ENCODE results near the gene MGMT.

Gene MGMT

GRCh38 chr10:129450391-129450790, 16.6 kb upstream of the MGMT start:
- Histone ChIP-seq H3K4me1 (ENCODE audit: insufficient read depth, insufficient read length) (no peaks in the 10 kb centered on the region), H3K9me3 (ENCODE audit: insufficient read depth, low read length) (no peaks in the 10 kb centered on the region), H3K9ac (ENCODE audit: insufficient read length, low read depth) (no peak overlapping the region), H3K4me3 (ENCODE audit: insufficient read length, low read depth) (no peak overlapping the region), H3K36me3 (ENCODE audit: insufficient read depth, insufficient read length, low read length) (no peaks in the 10 kb centered on the region), H3K27me3 (ENCODE audit: insufficient read depth, insufficient read length) (no peaks in the 10 kb centered on the region)
- TF ChIP-seq YY1 (IDR thresholded peaks at IDR 0.05; ENCODE audit: insufficient read depth, insufficient read length) (no peak), ZNF274 (IDR thresholded peaks at IDR 0.05; ENCODE audit: low read depth, low read length) (no peak), SUZ12 (IDR thresholded peaks at IDR 0.05; ENCODE audit: extremely low read depth, insufficient read depth, insufficient read length) (no peak)
- no peak for DNase-seq (ENCODE audit: low read depth, low spot score)

- no peak for TF ChIP-seq YY1 (IDR thresholded peaks at IDR 0.05; ENCODE audit: insufficient read depth, insufficient read length)
- TF ChIP-seq SUZ12 (IDR thresholded peaks at IDR 0.05; ENCODE audit: extremely low read depth, insufficient read depth, insufficient read length): no peak
- no peaks in the 10 kb centered on the region for H3K36me3 ChIP-seq (ENCODE audit: insufficient read depth, insufficient read length, low read length)
- H3K9ac ChIP-seq (ENCODE audit: insufficient read length, low read depth): no peak overlapping the region
- no peaks in the 10 kb centered on the region for H3K9me3 ChIP-seq (ENCODE audit: insufficient read depth, low read length)
- no peak overlapping the region for H3K4me3 ChIP-seq (ENCODE audit: insufficient read length, low read depth)
- no peak for DNase-seq (ENCODE audit: low read depth, low spot score)
- no peaks in the 10 kb centered on the region for H3K27me3 ChIP-seq (ENCODE audit: insufficient read depth, insufficient read length)
- H3K4me1 ChIP-seq (ENCODE audit: insufficient read depth, insufficient read length): no peaks in the 10 kb centered on the region
These were observed 11.4 kb upstream of the MGMT start for GRCh38 chr10:129455625-129456024.

DNA sequence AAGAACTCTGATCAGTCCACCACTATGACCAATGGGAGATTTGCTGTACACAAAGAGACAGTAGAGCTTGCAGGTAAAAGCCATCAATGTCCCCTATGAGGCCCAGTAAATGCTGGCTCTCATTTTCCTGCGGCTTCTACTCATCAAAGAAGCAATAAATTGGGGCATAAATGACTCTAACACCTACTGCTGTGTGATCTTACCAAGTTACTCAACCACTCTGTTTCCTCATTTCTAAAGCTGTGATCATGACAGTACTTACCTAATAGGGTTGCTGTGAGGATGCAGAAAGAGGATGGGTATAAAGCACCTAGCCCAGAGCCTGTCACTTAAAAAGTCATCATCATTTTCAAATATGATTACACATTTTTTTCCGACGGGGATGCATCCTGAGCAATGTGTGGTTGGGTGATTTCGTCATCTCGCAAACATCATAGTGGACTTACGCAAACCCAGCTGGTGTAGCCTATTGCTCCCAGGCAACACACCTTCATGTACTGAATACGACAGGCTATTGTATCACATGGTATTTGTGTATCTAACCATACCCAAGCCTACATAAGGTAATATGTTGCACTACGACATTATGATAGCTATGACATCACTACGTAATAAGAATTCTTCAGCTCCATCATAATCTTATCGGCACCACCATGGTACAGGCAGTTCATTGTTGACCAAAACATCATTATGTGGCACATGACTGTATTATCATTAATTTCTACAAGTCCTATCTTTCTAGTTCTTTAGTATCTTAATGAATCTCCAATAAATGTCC, 7.1 kb upstream of the MGMT start:
- H3K4me1 ChIP-seq (ENCODE audit: insufficient read depth, insufficient read length): no peaks in the 10 kb centered on the region
- H3K9ac ChIP-seq (ENCODE audit: insufficient read length, low read depth): no peak overlapping the region
- H3K36me3 ChIP-seq (ENCODE audit: insufficient read depth, insufficient read length, low read length): no peaks in the 10 kb centered on the region
- DNase-seq (ENCODE audit: low read depth, low spot score): no peak
- H3K27me3 ChIP-seq (ENCODE audit: insufficient read depth, insufficient read length): no peaks in the 10 kb centered on the region
- TF ChIP-seq YY1 (IDR thresholded peaks at IDR 0.05; ENCODE audit: insufficient read depth, insufficient read length): no peak
- no peak for TF ChIP-seq SUZ12 (IDR thresholded peaks at IDR 0.05; ENCODE audit: extremely low read depth, insufficient read depth, insufficient read length)
- TF ChIP-seq ZNF274 (IDR thresholded peaks at IDR 0.05; ENCODE audit: low read depth, low read length): no peak
- no peaks in the 10 kb centered on the region for H3K9me3 ChIP-seq (ENCODE audit: insufficient read depth, low read length)
- no peak overlapping the region for H3K4me3 ChIP-seq (ENCODE audit: insufficient read length, low read depth)

DNA sequence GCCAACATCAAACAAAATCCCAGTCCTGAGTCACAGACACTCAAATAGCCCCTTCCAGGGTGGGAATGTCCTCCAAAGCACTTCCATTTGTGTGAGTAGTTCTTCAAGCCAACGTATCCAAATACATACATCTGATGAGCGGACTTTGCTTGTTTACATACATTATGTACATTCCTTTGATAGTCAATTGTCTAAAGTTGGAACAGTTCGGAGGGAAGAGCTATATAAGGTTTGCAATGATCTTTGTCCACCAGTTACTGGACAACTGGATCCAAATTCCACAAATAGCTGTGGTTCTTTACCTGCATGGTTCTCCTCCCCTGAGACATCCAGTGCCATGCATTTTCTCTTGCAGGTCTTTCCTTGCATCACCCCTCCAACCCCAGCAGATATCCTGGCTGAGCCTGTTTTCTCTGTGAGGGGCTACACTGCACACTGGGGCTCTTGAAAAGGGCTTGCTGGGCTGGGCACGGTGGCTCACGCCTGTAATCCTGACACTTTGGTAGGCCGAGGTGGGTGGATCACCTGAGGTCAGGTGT, 4.7 kb upstream of the MGMT start:
- TF ChIP-seq YY1 (IDR thresholded peaks at IDR 0.05; ENCODE audit: insufficient read depth, insufficient read length) (no peak), SUZ12 (IDR thresholded peaks at IDR 0.05; ENCODE audit: extremely low read depth, insufficient read depth, insufficient read length) (no peak), ZNF274 (IDR thresholded peaks at IDR 0.05; ENCODE audit: low read depth, low read length) (no peak)
- DNase-seq (ENCODE audit: low read depth, low spot score): no peak
- H3K9me3 ChIP-seq (ENCODE audit: insufficient read depth, low read length): no peaks in the 10 kb centered on the region
- no peak overlapping the region for H3K4me3 ChIP-seq (ENCODE audit: insufficient read length, low read depth)
- H3K4me1 ChIP-seq (ENCODE audit: insufficient read depth, insufficient read length): no peaks in the 10 kb centered on the region
- no peaks in the 10 kb centered on the region for H3K27me3 ChIP-seq (ENCODE audit: insufficient read depth, insufficient read length)
- H3K9ac ChIP-seq (ENCODE audit: insufficient read length, low read depth): no peak overlapping the region
- no peaks in the 10 kb centered on the region for H3K36me3 ChIP-seq (ENCODE audit: insufficient read depth, insufficient read length, low read length)

DNA sequence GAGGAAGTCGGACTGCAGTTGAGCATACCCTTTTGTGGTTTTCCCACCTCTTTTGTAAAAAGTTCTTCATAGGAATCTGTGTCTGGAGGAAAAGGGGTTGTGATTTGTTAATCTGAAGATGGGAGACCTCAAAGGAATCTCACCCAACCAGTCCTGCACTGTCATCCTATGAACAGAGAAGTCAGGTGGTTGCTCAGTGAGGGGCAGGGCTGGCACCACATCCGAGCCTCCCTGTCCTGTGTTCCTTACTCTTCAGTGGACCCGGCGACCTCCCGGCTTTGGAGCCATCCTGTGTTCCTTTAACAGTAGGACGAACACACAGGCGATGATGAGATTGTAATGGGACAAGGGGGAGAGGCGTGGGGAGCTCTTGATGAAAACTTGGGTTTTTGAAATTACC, 2.8 kb upstream of the MGMT start:
- TF ChIP-seq SUZ12 (IDR thresholded peaks at IDR 0.05; ENCODE audit: extremely low read depth, insufficient read depth, insufficient read length) (no peak), ZNF274 (IDR thresholded peaks at IDR 0.05; ENCODE audit: low read depth, low read length) (no peak), YY1 (IDR thresholded peaks at IDR 0.05; ENCODE audit: insufficient read depth, insufficient read length) (no peak)
- no peak overlapping the region for H3K9ac ChIP-seq (ENCODE audit: insufficient read length, low read depth)
- DNase-seq (ENCODE audit: low read depth, low spot score): no peak
- H3K9me3 ChIP-seq (ENCODE audit: insufficient read depth, low read length): no peaks in the 10 kb centered on the region
- no peaks in the 10 kb centered on the region for H3K4me1 ChIP-seq (ENCODE audit: insufficient read depth, insufficient read length)
- no peak overlapping the region for H3K4me3 ChIP-seq (ENCODE audit: insufficient read length, low read depth)
- no peaks in the 10 kb centered on the region for H3K36me3 ChIP-seq (ENCODE audit: insufficient read depth, insufficient read length, low read length)
- H3K27me3 ChIP-seq (ENCODE audit: insufficient read depth, insufficient read length): no peaks in the 10 kb centered on the region

DNA sequence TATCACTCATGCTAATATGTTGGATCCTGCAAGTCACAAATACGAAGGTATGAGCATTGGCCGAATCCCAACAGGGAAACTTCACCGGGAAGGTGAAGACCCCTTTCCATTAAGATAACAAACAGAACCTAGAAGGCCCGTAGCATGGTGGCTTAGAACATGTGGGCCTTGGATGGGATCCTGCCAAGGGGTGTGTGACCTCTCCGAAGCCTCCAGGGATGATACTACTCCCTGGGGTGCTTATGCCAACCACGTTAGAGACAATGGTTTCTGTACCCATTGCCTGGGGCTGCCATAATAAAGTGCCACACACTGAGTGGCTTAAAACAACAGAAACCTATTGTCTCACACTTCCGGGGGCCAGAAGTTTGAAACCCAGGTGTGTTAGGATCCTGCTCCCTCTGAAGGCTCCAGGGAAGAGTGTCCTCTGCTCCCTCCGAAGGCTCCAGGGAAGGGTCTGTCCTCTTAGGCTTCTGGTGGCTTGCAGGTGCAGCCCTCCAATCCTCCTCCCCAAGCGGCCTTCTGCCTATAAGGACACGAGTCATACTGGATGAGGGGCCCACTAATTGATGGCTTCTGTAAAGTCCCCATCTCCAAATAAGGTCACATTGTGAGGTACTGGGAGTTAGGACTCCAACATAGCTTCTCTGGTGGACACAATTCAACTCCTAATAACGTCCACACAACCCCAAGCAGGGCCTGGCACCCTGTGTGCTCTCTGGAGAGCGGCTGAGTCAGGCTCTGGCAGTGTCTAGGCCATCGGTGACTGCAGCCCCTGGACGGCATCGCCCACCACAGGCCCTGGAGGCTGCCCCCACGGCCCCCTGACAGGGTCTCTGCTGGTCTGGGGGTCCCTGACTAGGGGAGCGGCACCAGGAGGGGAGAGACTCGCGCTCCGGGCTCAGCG, 992 bp upstream of the MGMT start:
- Histone ChIP-seq H3K4me1 (ENCODE audit: insufficient read depth, insufficient read length) (no peaks in the 10 kb centered on the region), H3K9me3 (ENCODE audit: insufficient read depth, low read length) (no peaks in the 10 kb centered on the region), H3K27me3 (ENCODE audit: insufficient read depth, insufficient read length) (no peaks in the 10 kb centered on the region), H3K9ac (ENCODE audit: insufficient read length, low read depth) (peak overlapping the region; percentile 70), H3K4me3 (ENCODE audit: insufficient read length, low read depth) (no peak overlapping the region), H3K36me3 (ENCODE audit: insufficient read depth, insufficient read length, low read length) (no peaks in the 10 kb centered on the region)
- TF ChIP-seq ZNF274 (IDR thresholded peaks at IDR 0.05; ENCODE audit: low read depth, low read length): no peak
- no peak for TF ChIP-seq YY1 (IDR thresholded peaks at IDR 0.05; ENCODE audit: insufficient read depth, insufficient read length)
- TF ChIP-seq SUZ12 (IDR thresholded peaks at IDR 0.05; ENCODE audit: extremely low read depth, insufficient read depth, insufficient read length): no peak
- no peak for DNase-seq (ENCODE audit: low read depth, low spot score)
